Measurements from ENCODE around the gene IFRD2. TPM values are rescaled to one million over a fixed set of nuclear protein-coding genes. Genes with fewer than 3 reads are reported as not detected.
A peak's percentile ranks its signal among the peaks of the same experiment; 100 is the strongest.

The IFRD2 gene
- total RNA-seq, 1 donor from 2014 or later: 49.0 TPM

- no peaks in the 10 kb centered on the region for H3K9me3 Mint-ChIP-seq (ENCODE audit: low read depth)
- no peak for TF ChIP-seq CTCF (IDR thresholded peaks at IDR 0.05; ENCODE audit: unreplicated experiment)
Measured at GRCh38 chr3:50295553-50296431, 3.6 kb upstream of the IFRD2 start.

GRCh38 chr3:50294492-50295403 is 2.5 kb upstream of the IFRD2 start:
- no peak overlapping the region for H3K4me3 Mint-ChIP-seq (ENCODE audit: low read depth)
- no peaks in the 10 kb centered on the region for H3K9me3 Mint-ChIP-seq (ENCODE audit: low read depth)
- H3K27ac Mint-ChIP-seq: peak overlapping the region; percentile 41
- TF ChIP-seq CTCF (IDR thresholded peaks at IDR 0.05; ENCODE audit: unreplicated experiment): no peak
- no peak for DNase-seq (ENCODE audit: low spot score, unreplicated experiment)
- H3K27me3 Mint-ChIP-seq: no peaks in the 10 kb centered on the region
- H3K4me1 Mint-ChIP-seq (ENCODE audit: low read depth): peaks cover 16% of the 10 kb centered on the region
- no peaks in the 10 kb centered on the region for H3K36me3 Mint-ChIP-seq (ENCODE audit: insufficient read depth)

More at GRCh38 chr3:50295553-50296431, 3.6 kb upstream of the IFRD2 start:
- no peak for DNase-seq (ENCODE audit: low spot score, unreplicated experiment)
- Mint-ChIP-seq H3K4me1 (ENCODE audit: low read depth) (peaks cover 21% of the 10 kb centered on the region), H3K27me3 (no peaks in the 10 kb centered on the region), H3K27ac (no peak overlapping the region), H3K36me3 (ENCODE audit: insufficient read depth) (no peaks in the 10 kb centered on the region), H3K4me3 (ENCODE audit: low read depth) (no peak overlapping the region)

- Mint-ChIP-seq H3K27ac (no peak overlapping the region), H3K4me1 (ENCODE audit: low read depth) (peaks cover 14% of the 10 kb centered on the region), H3K9me3 (ENCODE audit: low read depth) (no peaks in the 10 kb centered on the region), H3K27me3 (no peaks in the 10 kb centered on the region), H3K36me3 (ENCODE audit: insufficient read depth) (no peaks in the 10 kb centered on the region), H3K4me3 (ENCODE audit: low read depth) (no peak overlapping the region)
- TF ChIP-seq CTCF (IDR thresholded peaks at IDR 0.05; ENCODE audit: unreplicated experiment): no peak
- DNase-seq (ENCODE audit: low spot score, unreplicated experiment): no peak
Measured at GRCh38 chr3:50294089-50294488, 1.9 kb upstream of the IFRD2 start.

- no peak overlapping the region for H3K4me3 Mint-ChIP-seq (ENCODE audit: low read depth)
- no peak for DNase-seq (ENCODE audit: low spot score, unreplicated experiment)
- H3K9me3 Mint-ChIP-seq (ENCODE audit: low read depth): no peaks in the 10 kb centered on the region
- peaks cover 13% of the 10 kb centered on the region for H3K4me1 Mint-ChIP-seq (ENCODE audit: low read depth)
- H3K27ac Mint-ChIP-seq: peak overlapping the region; percentile 97
- TF ChIP-seq CTCF (IDR thresholded peaks at IDR 0.05; ENCODE audit: unreplicated experiment): no peak
- H3K36me3 Mint-ChIP-seq (ENCODE audit: insufficient read depth): no peaks in the 10 kb centered on the region
- no peaks in the 10 kb centered on the region for H3K27me3 Mint-ChIP-seq
Measured at GRCh38 chr3:50293079-50293801, 1.0 kb upstream of the IFRD2 start.

Measured in progenitor cell of endocrine pancreas (in vitro differentiated cells).